Erythroblast (primary cell): Measurements from ENCODE around the gene EIF4E1B.

Experiments used
- GATA1 ChIP-seq: IDR thresholded peaks from 2 replicates; pipeline ENCODE4 v1.6.1; 2011; ENCODE audit warnings: low read depth, mild to moderate bottlenecking, control low read depth, low read length, moderate library complexity
- POLR2A ChIP-seq: IDR thresholded peaks from 2 replicates; pipeline ENCODE4 v1.6.1; 2011; ENCODE audit warnings: mild to moderate bottlenecking, low read length

DNA sequence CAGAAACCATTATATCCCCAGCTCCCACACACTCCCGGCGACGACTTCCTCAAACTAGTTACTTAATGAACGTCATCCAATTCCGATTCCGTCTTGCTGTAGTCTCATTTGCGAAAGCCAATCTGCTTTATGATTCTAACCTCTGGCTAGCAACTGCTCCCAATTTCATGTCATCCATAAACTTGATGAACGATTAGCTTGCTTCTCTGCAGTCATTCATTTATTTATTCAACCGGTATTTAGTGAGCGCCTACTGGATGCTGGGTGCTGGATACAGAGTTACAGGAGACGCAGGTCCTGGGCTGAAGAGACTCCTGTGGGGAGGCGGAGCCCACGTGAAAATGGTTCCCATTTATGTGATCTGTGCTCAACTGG, 63.0 kb downstream of the EIF4E1B start:
- TF ChIP-seq POLR2A = no peak
- no peak for TF ChIP-seq GATA1
